CD4-positive, alpha-beta T cell treated with Interleukin-15 for 1 hour (primary cell): ENCODE data around the gene GPC6.

Experiments
- DNase-seq: peaks from one replicate; pipeline ENCODE4 v3.0.0-alpha.2; 2020

The GPC6 gene

DNA sequence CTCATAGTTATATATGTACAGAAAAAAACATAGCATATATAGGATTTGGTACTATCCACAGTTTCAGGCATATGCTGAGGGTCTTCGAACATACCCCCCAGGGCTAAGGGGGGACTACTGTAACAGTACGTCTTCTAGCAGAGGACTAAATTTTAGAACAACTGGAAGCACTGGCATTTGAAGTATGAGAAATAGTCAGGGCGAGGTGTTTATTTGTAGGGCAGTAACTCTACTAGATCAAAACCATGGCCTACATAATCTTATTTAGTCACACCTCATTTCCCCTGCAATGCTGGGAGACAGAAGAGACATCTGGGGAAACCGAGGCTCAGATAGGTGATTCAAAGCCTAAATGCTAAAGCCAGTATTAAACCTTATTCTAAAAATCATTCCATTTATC lies 1007.2 kb downstream of the GPC6 start:
- DNase-seq, result no peak

GRCh38 chr13:94234738-94235137 lies 1008.1 kb downstream of the GPC6 start:
- DNase-seq, result no peak

- no peak for DNase-seq
Measured at GRCh38 chr13:94236132-94236531, 1009.5 kb downstream of the GPC6 start.

DNA sequence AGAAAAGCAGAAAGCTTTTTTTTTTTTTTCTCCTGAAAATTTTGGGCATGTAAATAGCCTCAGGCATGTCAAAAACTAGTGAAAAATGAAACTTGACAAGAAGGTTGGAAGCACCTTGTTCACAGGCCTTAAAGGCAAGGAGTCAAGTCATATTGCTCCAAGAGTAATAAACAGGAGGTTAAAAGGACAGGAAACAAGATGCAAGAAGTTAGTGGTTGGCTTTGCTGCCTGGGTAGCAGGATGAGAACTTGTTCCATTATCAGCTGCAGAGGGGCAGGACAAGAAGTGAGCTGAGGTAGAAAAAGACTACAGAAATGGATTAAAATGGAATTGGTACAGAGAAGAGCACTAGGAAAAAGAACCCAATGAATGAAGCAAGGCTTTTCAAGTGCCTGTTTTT lies 1010.3 kb downstream of the GPC6 start:
- no peak for DNase-seq

GRCh38 chr13:94239135-94239534 lies 1012.5 kb downstream of the GPC6 start:
- DNase-seq, result no peak

DNA sequence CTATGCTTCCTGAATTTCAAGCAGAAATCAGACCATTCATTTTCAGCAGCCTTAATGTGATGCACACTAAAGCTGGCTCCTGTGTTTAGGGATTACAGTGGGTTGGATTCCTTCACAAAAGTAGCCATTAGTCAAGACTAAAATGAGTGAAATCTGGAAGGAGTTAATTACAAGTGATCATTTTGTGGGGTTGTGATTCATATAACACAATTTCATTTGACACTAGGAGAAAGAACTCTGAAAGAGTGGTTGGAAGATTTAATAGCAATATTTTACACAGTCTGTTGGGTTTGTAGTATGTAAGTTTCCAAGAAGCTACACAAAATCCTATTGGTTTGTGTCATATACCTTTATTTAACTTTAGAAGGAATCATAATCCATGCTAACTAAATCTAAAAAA lies 1015.9 kb downstream of the GPC6 start:
- no peak for DNase-seq

- no peak for DNase-seq
Measured at GRCh38 chr13:94243551-94243950, 1016.9 kb downstream of the GPC6 start.

DNA sequence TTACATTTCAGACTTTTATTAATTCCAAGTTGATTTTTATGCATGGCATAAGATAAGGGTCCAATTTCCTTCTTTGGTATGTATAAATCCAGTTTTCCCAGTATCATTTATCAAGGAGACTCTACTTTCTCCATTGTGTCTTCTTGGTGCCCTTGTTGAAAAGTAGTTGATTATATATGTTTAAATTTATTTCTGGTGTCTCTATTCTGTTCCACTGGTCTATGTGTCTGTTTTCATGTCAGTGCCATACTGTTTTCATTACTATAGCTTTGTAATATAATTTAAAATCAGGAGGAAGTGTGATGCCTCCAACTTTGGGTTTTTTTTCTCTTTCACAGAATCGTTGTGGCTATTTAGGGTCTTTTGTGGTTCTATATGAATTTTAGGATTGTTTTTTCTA lies 1019.9 kb downstream of the GPC6 start:
- no peak for DNase-seq

GRCh38 chr13:94247890-94248289 lies 1021.3 kb downstream of the GPC6 start:
- DNase-seq, result no peak

DNA sequence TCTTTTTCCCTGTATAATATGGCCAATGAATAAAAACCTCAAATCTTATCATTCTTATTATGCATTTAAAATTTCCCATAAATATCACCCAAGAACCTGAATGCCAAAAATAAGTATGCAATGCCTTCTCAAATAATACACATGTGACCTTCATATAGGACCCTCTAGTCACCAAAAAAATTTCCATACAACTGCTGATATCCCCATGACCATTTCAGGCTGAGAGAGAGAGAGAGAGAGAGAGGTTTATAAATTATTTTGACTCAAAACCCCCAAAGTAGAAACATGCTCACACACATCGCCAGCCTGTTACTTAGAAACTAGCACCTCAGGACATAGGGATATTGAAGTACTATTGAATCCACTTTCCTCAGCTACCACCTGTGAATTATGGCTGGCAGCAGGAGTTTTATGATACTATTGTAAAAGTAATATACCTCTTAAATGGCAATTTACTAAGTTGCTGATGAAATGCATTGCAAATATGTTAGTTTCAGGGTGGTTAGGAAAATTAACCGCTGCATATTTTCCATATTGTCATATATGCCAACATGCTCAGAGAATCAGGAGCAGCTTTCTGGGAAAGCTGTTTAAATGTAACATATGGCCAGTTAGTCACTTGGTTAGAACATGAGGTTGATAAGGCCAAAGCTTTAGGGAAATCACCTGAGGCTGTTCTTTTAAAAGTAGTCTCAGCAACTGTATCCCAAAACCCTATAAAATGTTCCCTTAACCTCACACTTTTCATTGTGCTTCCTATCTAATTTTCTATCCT lies 1022.0 kb downstream of the GPC6 start:
- no peak for DNase-seq

- no peak for DNase-seq
Measured at GRCh38 chr13:94249512-94249911, 1022.9 kb downstream of the GPC6 start.

DNA sequence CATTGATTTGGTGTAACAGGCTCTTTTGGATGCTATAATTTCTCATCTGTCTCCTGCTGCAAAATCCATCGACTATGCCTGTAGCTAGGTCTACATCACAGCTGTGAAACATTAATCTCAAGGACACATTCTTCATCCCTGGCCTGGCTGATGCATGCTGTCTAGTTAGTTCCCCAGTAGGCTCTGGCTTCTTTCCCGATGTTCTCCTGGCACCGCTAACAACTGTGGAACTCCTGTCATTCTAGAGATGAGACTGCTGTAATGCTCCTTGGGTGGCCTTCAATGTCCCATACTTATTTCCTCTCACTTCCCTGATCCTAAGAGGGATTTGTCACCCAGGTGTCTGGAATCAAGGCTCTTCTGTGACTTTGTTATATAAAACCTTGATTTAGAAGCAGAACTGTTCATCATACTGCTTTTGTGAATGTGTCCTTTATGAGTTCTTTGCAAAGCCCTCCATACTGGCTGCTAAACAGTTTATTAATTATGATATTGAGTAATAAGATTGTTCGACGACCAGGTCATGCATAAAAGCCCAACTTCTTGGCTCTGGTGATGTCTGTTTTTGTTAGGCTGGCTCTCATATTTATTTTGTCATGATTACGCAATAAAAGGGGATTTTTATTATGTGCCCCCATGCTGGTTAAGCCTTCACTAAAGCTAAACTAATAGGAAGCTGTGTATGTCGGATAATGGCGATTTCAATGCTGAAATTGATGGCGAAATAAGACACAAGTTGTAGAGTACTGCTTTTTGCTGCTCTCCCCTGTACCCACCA lies 1025.4 kb downstream of the GPC6 start:
- DNase-seq, result no peak

- no peak for DNase-seq
Measured at GRCh38 chr13:94254737-94255136, 1028.1 kb downstream of the GPC6 start.

DNA sequence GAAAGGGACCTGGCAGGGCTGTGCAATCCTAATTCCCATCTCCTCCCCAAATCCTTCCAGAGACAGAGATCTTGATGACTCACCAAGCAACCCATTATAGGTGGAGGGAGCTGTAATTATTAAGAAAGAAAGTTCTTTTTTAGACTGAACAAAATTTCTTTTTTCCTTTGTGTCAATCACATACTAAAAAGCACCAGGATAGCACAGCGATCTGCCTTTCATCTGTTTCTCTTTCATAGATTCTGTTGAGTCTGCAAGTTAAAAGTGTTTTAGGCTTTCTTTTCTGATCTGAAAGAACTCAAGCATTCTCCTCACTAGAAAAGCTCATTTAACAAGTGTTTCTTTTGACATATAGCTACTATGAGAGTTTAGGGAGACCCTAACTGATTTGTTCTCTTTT lies 1030.1 kb downstream of the GPC6 start:
- no peak for DNase-seq

GRCh38 chr13:94259984-94260383 lies 1033.4 kb downstream of the GPC6 start:
- DNase-seq, result no peak

DNA sequence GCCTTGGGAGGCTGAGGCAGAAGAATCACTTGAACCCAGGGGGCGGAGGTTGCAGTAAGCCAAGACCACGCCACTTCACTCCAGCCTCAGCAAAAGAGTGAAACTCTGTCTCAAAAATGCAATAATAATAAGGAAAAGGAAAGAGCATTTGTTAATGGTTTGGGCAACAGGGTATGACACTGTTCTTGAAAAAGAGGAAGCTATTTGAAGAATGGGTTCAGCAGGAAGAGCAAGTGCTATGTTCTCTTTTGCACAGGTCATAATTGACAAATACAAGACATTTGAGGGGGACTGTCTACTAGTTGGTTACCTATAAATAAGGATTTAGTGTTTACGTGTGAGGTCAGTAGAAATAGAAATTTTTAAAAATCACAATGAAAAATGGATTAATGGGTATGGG lies 1034.6 kb downstream of the GPC6 start:
- no peak for DNase-seq

- DNase-seq, result no peak
Measured at GRCh38 chr13:94263038-94263437, 1036.4 kb downstream of the GPC6 start.

DNA sequence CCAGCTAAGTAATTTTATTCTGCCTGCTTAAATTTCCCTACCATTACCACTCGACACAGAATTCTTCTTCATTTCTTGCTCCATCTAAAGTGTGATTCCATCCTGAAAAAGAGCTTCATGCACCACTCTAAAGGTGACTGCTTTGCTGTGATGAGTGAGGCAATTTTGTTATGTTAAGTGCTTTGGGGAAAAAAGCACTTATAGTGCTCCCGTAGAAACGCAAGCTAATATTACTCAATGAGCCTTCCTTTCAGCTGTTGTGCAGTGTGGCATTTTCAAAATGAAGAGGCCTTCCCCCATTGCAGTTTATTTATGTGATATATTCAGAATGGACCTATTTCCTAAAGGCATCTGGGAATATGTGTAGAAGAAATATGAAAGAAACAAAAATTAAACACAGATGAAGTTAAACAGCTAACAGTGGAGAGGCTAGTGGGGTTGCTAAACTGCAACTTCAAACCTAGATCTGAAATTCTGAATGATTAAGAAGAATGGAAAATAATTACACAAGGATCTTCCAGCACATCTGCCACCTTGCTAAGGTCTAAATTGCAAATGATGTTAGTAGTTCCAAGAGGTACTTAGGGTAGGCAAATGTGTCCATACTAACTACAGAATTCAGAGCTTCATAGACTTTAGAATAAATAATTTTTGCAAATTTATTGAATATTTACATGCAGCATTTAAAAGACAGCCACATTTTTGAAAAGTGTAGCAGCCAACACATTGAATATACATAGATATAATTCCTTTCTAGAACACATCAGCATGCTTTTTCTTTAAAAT lies 1041.2 kb downstream of the GPC6 start:
- DNase-seq, result no peak

DNA sequence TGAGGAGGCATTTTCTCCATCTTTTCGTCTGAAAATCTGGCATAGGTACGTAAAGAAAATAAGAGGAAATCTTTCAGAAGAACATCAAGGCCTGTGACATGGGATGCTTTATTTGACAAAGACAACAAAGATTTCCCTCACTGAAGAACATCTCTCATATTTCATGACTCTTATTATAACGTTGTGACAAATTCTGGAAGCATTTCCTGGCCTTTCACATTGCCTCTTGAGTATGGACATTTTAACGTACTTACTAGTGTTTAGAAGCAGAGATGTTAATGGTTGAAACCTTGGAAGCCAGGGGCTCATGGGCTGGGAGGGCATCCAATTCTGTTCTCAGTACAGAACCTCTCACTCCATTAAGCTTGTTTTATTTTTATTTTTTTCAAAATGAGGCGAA lies 1042.1 kb downstream of the GPC6 start:
- DNase-seq, result no peak

GRCh38 chr13:94269557-94269956 lies 1043.0 kb downstream of the GPC6 start:
- DNase-seq, result no peak

DNA sequence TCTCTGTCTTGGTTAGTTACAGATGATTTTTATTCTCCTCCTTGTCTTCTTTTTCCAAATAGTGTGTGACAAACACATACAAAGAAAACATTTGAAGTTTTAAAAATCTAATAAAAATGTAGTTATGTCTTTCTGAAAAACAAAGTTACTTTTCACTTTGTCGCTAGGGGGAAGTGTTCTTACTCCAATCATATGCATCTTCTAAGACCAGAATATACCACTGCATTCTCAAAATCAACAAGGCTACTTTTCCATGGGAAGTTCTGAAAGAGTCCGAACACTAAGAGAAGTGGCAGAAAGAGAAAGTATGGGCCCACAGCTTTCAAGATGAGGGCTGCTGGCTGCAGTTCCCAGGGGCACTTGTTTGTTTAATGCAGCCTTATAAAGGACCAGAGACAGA lies 1043.9 kb downstream of the GPC6 start:
- DNase-seq, result no peak

DNA sequence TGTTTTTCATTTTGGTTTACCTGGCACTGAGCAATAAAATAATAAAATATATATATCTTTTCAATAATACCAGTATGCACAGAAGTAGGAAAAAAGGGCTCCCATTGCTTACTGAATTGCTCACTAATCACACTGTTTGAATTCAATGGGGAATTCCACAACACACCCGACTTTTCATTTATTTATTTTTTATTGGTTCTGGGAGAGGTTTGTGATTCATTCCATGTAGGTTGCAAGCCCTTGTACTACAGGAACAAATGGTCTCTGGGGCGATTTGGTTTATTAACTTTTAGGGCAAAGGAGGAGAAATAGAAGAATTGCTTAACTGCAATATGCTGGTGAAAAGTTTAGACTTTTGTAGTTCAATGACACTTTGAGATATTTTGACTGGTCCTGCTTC lies 1045.4 kb downstream of the GPC6 start:
- DNase-seq, result no peak

- DNase-seq, result no peak
Measured at GRCh38 chr13:94280349-94280748, 1053.7 kb downstream of the GPC6 start.

- no peak for DNase-seq
Measured at GRCh38 chr13:94280845-94281244, 1054.2 kb downstream of the GPC6 start.
